Caki2 (cell line): Measurements from ENCODE around the gene PYCR2. TPM values are rescaled to one million over a fixed set of nuclear protein-coding genes. Genes with fewer than 3 reads are reported as not detected.
"Not testable (repeated sequence)": the region's sequence is repeated elsewhere in the genome, so short reads cannot be mapped to it uniquely, and the experiment has no call there.

ENCODE experiments used
- DNase-seq: peaks from one replicate; pipeline ENCODE4 v3.0.0-alpha.2; 2015; ENCODE audit warnings: low read depth
- in situ Hi-C: cut with HindIII; loops from 2 replicates; pipeline ENCODE4 v1.10.0; 2016; ENCODE audit warnings: low sequenced_read_pairs, low pct_unique_long_range_greater_than_20kb, mixed read lengths
- total RNA-seq: library from RNA; depleted of rRNA; stranded (reverse); fragments of >200 nt; shearing (Covaris generic); gene quantifications from 2 replicates; pipeline ENCODE4 v1.2.3, GENCODE V29; 2014; ENCODE audit warnings: low replicate concordance

PYCR2 gene
- total RNA-seq, 1 experiment from 2014 or later = 112 TPM

GRCh38 chr1:225906467-225906866 lies 17.6 kb downstream of the PYCR2 start:
- in situ Hi-C loops = no loop called here
- DNase-seq = no peak

GRCh38 chr1:225903623-225904022 lies 20.4 kb downstream of the PYCR2 start:
- no peak for DNase-seq
- in situ Hi-C loops = no loop called here

GRCh38 chr1:225899044-225899925 lies 24.8 kb downstream of the PYCR2 start:
- DNase-seq = no peak
- in situ Hi-C loops = no loop called here

GRCh38 chr1:225897595-225898514 lies 26.2 kb downstream of the PYCR2 start:
- in situ Hi-C loops = no loop called here
- no peak for DNase-seq

- in situ Hi-C loops = no loop called here
- peak; percentile 66 for DNase-seq
Measured at GRCh38 chr1:225896937-225897549, 27.0 kb downstream of the PYCR2 start.

GRCh38 chr1:225896494-225896893 lies 27.6 kb downstream of the PYCR2 start:
- DNase-seq = no peak
- in situ Hi-C loops = no loop called here

GRCh38 chr1:225892307-225892706 lies 31.7 kb downstream of the PYCR2 start:
- in situ Hi-C loops = no loop called here

GRCh38 chr1:225891229-225891972 lies 32.6 kb downstream of the PYCR2 start:
- DNase-seq = no peak

More at GRCh38 chr1:225892307-225892706, 31.7 kb downstream of the PYCR2 start:
- no peak for DNase-seq

GRCh38 chr1:225890346-225891228 lies 33.5 kb downstream of the PYCR2 start:
- no peak for DNase-seq
- in situ Hi-C loops = no loop called here

More at GRCh38 chr1:225891229-225891972, 32.6 kb downstream of the PYCR2 start:
- in situ Hi-C loops = no loop called here

- in situ Hi-C loops = no loop called here
- no peak for DNase-seq
Measured at GRCh38 chr1:225889743-225890142, 34.3 kb downstream of the PYCR2 start.

GRCh38 chr1:225888898-225889601 lies 35.0 kb downstream of the PYCR2 start, which contains the start of gene LEFTY1:
Gene LEFTY1, minus strand, starts transcription at chr1:225889146. Its CDS starts 80 bp downstream, at chr1:225889066.
- in situ Hi-C loops = no loop called here
- no peak for DNase-seq

GRCh38 chr1:225888289-225888897 lies 35.7 kb downstream of the PYCR2 start:
- in situ Hi-C loops = no loop called here
- no peak for DNase-seq

- DNase-seq, in situ Hi-C loops: not testable (repeated sequence)
Measured at GRCh38 chr1:225887554-225888288, 36.3 kb downstream of the PYCR2 start.

- no peak for DNase-seq
- in situ Hi-C loops = no loop called here
Measured at GRCh38 chr1:225887030-225887314, 37.1 kb downstream of the PYCR2 start.

- in situ Hi-C loops = no loop called here
- DNase-seq = no peak
Measured at GRCh38 chr1:225886159-225887029, 37.7 kb downstream of the PYCR2 start.
